ENCODE data around the gene DDX3X.
"Not testable (repeated sequence)": the region's sequence is repeated elsewhere in the genome, so short reads cannot be mapped to it uniquely, and the experiment has no call there.

DDX3X gene

GRCh38 chrX:41333744-41334362 is at the start of gene DDX3X:
TSS of gene DDX3X (plus strand) at chrX:41334162. CDS start at chrX:41334253, 91 bp downstream.
- peak within 1 kb of the TSS; percentile 100 for H3K9ac ChIP-seq (ENCODE audit: low read length)
- no peaks in the 10 kb centered on the region for H3K9me3 ChIP-seq (ENCODE audit: control insufficient read depth, low read length)
- H3K27me3 ChIP-seq (ENCODE audit: control insufficient read depth, insufficient read depth, low read length) = no peaks in the 10 kb centered on the region
- H3K4me1 ChIP-seq (ENCODE audit: control insufficient read depth, insufficient read depth, low read length) = peaks cover 3% of the 10 kb centered on the region
- H3K4me3 ChIP-seq (ENCODE audit: low read length) = peak within 1 kb of the TSS; percentile 84
- no peaks in the 10 kb centered on the region for H3K36me3 ChIP-seq (ENCODE audit: control insufficient read depth, insufficient read depth, low read length)

- not testable (repeated sequence) for H3K9ac ChIP-seq (ENCODE audit: low read length); H3K27me3 ChIP-seq (ENCODE audit: control insufficient read depth, insufficient read depth, low read length); H3K9me3 ChIP-seq (ENCODE audit: control insufficient read depth, low read length); H3K4me1 ChIP-seq (ENCODE audit: control insufficient read depth, insufficient read depth, low read length); H3K4me3 ChIP-seq (ENCODE audit: low read length); H3K36me3 ChIP-seq (ENCODE audit: control insufficient read depth, insufficient read depth, low read length)
Measured at GRCh38 chrX:41285928-41286327, 48.0 kb upstream of the DDX3X start.

DNA sequence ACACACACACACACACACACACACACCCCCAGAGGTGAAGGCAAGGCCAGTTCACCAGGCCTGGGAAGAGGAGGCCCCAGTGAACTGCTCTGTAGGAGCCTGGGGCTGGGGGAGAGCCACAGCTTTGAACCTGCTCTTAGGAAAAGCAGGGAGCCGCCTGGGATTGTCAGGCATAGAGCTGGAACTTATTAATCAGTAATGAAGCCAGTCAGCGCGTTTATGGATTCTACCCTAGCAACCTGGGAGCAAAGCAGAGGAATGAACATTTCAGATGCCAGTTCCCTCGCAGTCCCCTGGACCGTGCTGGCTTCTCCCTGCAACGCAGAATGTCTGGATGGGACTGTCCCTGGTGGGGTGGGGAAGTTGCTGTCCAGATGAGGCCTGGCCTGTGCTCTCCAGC is 45.3 kb upstream of the DDX3X start:
- Histone ChIP-seq H3K9ac (ENCODE audit: low read length) (no peak overlapping the region), H3K36me3 (ENCODE audit: control insufficient read depth, insufficient read depth, low read length) (no peaks in the 10 kb centered on the region), H3K4me3 (ENCODE audit: low read length) (no peak overlapping the region), H3K9me3 (ENCODE audit: control insufficient read depth, low read length) (no peaks in the 10 kb centered on the region), H3K4me1 (ENCODE audit: control insufficient read depth, insufficient read depth, low read length) (no peaks in the 10 kb centered on the region), H3K27me3 (ENCODE audit: control insufficient read depth, insufficient read depth, low read length) (no peaks in the 10 kb centered on the region)

GRCh38 chrX:41289095-41289494 is 44.9 kb upstream of the DDX3X start:
- H3K4me1 ChIP-seq (ENCODE audit: control insufficient read depth, insufficient read depth, low read length) = no peaks in the 10 kb centered on the region
- H3K9me3 ChIP-seq (ENCODE audit: control insufficient read depth, low read length) = no peaks in the 10 kb centered on the region
- no peak overlapping the region for H3K9ac ChIP-seq (ENCODE audit: low read length)
- no peak overlapping the region for H3K4me3 ChIP-seq (ENCODE audit: low read length)
- H3K36me3 ChIP-seq (ENCODE audit: control insufficient read depth, insufficient read depth, low read length) = no peaks in the 10 kb centered on the region
- no peaks in the 10 kb centered on the region for H3K27me3 ChIP-seq (ENCODE audit: control insufficient read depth, insufficient read depth, low read length)

- no peaks in the 10 kb centered on the region for H3K9me3 ChIP-seq (ENCODE audit: control insufficient read depth, low read length)
- H3K9ac ChIP-seq (ENCODE audit: low read length) = no peak overlapping the region
- H3K36me3 ChIP-seq (ENCODE audit: control insufficient read depth, insufficient read depth, low read length) = no peaks in the 10 kb centered on the region
Measured at GRCh38 chrX:41291309-41291708, 42.7 kb upstream of the DDX3X start.

GRCh38 chrX:41293269-41293668 is 40.7 kb upstream of the DDX3X start:
- Histone ChIP-seq H3K36me3 (ENCODE audit: control insufficient read depth, insufficient read depth, low read length) (no peaks in the 10 kb centered on the region), H3K4me1 (ENCODE audit: control insufficient read depth, insufficient read depth, low read length) (no peaks in the 10 kb centered on the region), H3K27me3 (ENCODE audit: control insufficient read depth, insufficient read depth, low read length) (no peaks in the 10 kb centered on the region), H3K9me3 (ENCODE audit: control insufficient read depth, low read length) (no peaks in the 10 kb centered on the region), H3K9ac (ENCODE audit: low read length) (no peak overlapping the region), H3K4me3 (ENCODE audit: low read length) (no peak overlapping the region)

More at GRCh38 chrX:41291309-41291708, 42.7 kb upstream of the DDX3X start:
- H3K4me3 ChIP-seq (ENCODE audit: low read length) = no peak overlapping the region
- H3K4me1 ChIP-seq (ENCODE audit: control insufficient read depth, insufficient read depth, low read length) = no peaks in the 10 kb centered on the region
- no peaks in the 10 kb centered on the region for H3K27me3 ChIP-seq (ENCODE audit: control insufficient read depth, insufficient read depth, low read length)

DNA sequence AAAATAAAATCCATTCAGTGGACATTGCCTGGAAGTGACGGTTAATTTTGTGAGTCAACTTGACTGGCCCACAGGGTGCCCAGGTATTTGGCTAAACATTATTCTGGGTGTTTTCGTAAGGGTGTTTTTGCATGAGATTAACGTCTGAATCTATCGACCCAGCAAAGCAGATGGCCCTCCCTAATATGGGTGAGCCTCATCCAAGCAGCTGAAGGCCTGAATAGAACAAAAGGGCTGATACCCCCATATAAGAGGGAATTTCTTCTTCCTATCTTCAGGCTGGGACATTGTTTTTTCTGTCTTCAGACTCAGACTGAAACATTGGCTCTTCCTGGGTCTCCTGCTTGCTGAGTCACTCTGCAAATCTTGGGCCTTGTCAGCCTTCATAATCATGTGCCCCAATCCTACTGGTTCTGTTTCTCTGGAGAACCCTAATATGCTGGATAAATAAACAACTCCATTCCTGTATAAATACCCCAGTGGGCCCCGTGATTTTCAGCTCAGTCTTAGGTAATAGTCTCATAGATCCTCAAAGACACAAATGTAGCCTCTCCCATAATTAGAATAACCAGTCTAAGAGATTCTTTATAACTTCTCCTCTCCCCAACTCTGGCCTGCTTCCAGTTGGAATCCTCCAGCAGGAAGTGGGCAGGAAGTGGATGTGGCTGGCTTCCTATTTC is 33.1 kb upstream of the DDX3X start:
- H3K9ac ChIP-seq (ENCODE audit: low read length) = no peak overlapping the region
- no peaks in the 10 kb centered on the region for H3K36me3 ChIP-seq (ENCODE audit: control insufficient read depth, insufficient read depth, low read length)
- no peaks in the 10 kb centered on the region for H3K27me3 ChIP-seq (ENCODE audit: control insufficient read depth, insufficient read depth, low read length)
- H3K4me1 ChIP-seq (ENCODE audit: control insufficient read depth, insufficient read depth, low read length) = no peaks in the 10 kb centered on the region
- H3K9me3 ChIP-seq (ENCODE audit: control insufficient read depth, low read length) = no peaks in the 10 kb centered on the region
- H3K4me3 ChIP-seq (ENCODE audit: low read length) = no peak overlapping the region

DNA sequence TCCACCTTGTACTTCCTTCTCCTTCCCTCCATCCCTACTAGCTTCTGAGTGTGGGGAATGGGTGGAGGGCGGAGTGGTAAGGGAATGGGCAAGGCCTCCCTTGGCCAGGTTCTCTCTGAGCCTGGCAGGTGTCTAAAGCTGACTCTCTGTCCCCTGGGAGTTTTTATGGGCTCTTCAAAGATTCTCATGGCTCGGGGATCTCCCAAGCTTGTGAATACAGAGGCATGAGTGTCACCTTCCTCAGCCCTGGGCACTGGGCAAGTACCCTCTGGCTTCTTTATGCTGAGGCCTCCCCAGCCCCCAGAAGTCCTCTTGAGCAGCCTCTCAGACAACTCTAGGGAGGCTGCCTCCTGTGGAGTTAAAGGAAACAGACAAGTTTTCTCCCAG is 32.5 kb upstream of the DDX3X start:
- H3K4me1 ChIP-seq (ENCODE audit: control insufficient read depth, insufficient read depth, low read length) = no peaks in the 10 kb centered on the region

DNA sequence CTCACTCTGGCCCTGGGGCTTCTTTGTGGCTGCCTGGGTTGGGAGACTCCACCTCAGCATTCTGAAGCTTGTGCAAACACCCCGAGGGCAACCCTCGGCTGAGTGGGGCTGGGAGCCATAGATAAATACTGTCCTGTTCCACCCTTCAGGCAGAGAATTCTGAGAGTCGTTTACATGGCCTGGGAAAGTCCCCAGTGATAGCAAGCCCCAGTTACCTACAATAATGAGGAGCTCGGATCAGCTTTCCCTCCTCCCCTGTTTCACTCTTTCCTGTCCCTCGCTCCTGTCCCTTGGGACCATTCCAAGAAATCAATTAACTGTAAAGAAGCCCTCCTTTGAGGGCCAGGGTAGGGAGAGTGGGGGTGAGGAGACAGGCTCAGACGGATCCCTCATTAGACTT is 31.6 kb upstream of the DDX3X start:
- H3K9me3 ChIP-seq (ENCODE audit: control insufficient read depth, low read length) = no peaks in the 10 kb centered on the region
- no peaks in the 10 kb centered on the region for H3K36me3 ChIP-seq (ENCODE audit: control insufficient read depth, insufficient read depth, low read length)
- no peaks in the 10 kb centered on the region for H3K27me3 ChIP-seq (ENCODE audit: control insufficient read depth, insufficient read depth, low read length)
- H3K4me3 ChIP-seq (ENCODE audit: low read length) = no peak overlapping the region
- no peak overlapping the region for H3K9ac ChIP-seq (ENCODE audit: low read length)
- H3K4me1 ChIP-seq (ENCODE audit: control insufficient read depth, insufficient read depth, low read length) = no peaks in the 10 kb centered on the region

More for the DNA sequence above, 32.5 kb upstream of the DDX3X start:
- no peaks in the 10 kb centered on the region for H3K36me3 ChIP-seq (ENCODE audit: control insufficient read depth, insufficient read depth, low read length)
- H3K27me3 ChIP-seq (ENCODE audit: control insufficient read depth, insufficient read depth, low read length) = no peaks in the 10 kb centered on the region
- no peak overlapping the region for H3K4me3 ChIP-seq (ENCODE audit: low read length)
- no peak overlapping the region for H3K9ac ChIP-seq (ENCODE audit: low read length)
- H3K9me3 ChIP-seq (ENCODE audit: control insufficient read depth, low read length) = no peaks in the 10 kb centered on the region

DNA sequence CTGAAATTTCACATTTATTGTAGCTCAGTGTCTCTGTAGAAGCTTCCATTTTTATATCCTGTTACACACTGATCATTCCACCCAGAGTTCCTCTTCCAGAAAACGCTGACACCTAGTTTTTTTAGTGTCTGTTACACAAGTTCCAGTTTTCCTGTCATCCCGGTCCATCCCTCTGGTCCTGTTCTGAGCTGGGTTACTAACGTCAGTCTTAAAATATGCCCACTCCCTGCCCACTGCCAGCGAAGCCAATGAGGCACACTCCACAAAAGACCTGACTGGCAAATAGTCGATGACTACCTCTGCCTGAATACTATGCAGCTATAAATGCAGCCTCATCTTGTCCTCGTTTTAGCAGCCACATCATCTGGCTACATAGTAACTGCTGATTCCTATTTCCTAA is 30.9 kb upstream of the DDX3X start:
- Histone ChIP-seq H3K4me3 (ENCODE audit: low read length) (no peak overlapping the region), H3K4me1 (ENCODE audit: control insufficient read depth, insufficient read depth, low read length) (no peaks in the 10 kb centered on the region), H3K9me3 (ENCODE audit: control insufficient read depth, low read length) (no peaks in the 10 kb centered on the region), H3K27me3 (ENCODE audit: control insufficient read depth, insufficient read depth, low read length) (no peaks in the 10 kb centered on the region), H3K9ac (ENCODE audit: low read length) (no peak overlapping the region), H3K36me3 (ENCODE audit: control insufficient read depth, insufficient read depth, low read length) (no peaks in the 10 kb centered on the region)

GRCh38 chrX:41304178-41304577 is 29.8 kb upstream of the DDX3X start:
- H3K9me3 ChIP-seq (ENCODE audit: control insufficient read depth, low read length) = no peaks in the 10 kb centered on the region
- H3K27me3 ChIP-seq (ENCODE audit: control insufficient read depth, insufficient read depth, low read length) = no peaks in the 10 kb centered on the region
- no peaks in the 10 kb centered on the region for H3K4me1 ChIP-seq (ENCODE audit: control insufficient read depth, insufficient read depth, low read length)
- H3K36me3 ChIP-seq (ENCODE audit: control insufficient read depth, insufficient read depth, low read length) = no peaks in the 10 kb centered on the region
- no peak overlapping the region for H3K4me3 ChIP-seq (ENCODE audit: low read length)
- no peak overlapping the region for H3K9ac ChIP-seq (ENCODE audit: low read length)

- no peaks in the 10 kb centered on the region for H3K4me1 ChIP-seq (ENCODE audit: control insufficient read depth, insufficient read depth, low read length)
- no peak overlapping the region for H3K9ac ChIP-seq (ENCODE audit: low read length)
- no peaks in the 10 kb centered on the region for H3K9me3 ChIP-seq (ENCODE audit: control insufficient read depth, low read length)
- H3K4me3 ChIP-seq (ENCODE audit: low read length) = no peak overlapping the region
- H3K36me3 ChIP-seq (ENCODE audit: control insufficient read depth, insufficient read depth, low read length) = no peaks in the 10 kb centered on the region
- H3K27me3 ChIP-seq (ENCODE audit: control insufficient read depth, insufficient read depth, low read length) = no peaks in the 10 kb centered on the region
Measured at GRCh38 chrX:41308884-41309647, 24.9 kb upstream of the DDX3X start.

All from mucosa of stomach (tissue), 1 donor.